ENCODE data around the gene IGSF21. TPM values are rescaled to one million over a fixed set of nuclear protein-coding genes. Genes with fewer than 3 reads are reported as not detected.

IGSF21 gene
- total and polyA plus RNA-seq, 2 of the 4 experiments (the other 2 are of a cell fraction) = not detected

- TF ChIP-seq RFX5 (IDR thresholded peaks at IDR 0.05; ENCODE audit: low read depth, low read length) (no peak), RAD21 (IDR thresholded peaks at IDR 0.05; ENCODE audit: low read length) (no peak), NFE2L2 (IDR thresholded peaks at IDR 0.05; ENCODE audit: low read depth, low read length) (no peak), POLR2A (IDR thresholded peaks at IDR 0.05; ENCODE audit: low read depth, low read length) (no peak)
Measured at GRCh38 chr1:18257778-18258177, 150.2 kb downstream of the IGSF21 start (continued).

- Histone ChIP-seq H2AK9ac (replicated peaks; ENCODE audit: low read depth, low read length, poor library complexity) (no peak overlapping the region), H2BK5ac (ENCODE audit: low read depth, low read length, poor library complexity, severe bottlenecking) (no peak overlapping the region), H2BK20ac (ENCODE audit: low read depth, low read length) (no peak overlapping the region), H4K5ac (ENCODE audit: low read depth, low read length) (no peak overlapping the region), H3K79me1 (ENCODE audit: low read depth in 1 of 2, low read length in 2 of 2) (no peaks in the 10 kb centered on the region), H3K4ac (ENCODE audit: low read depth, low read length) (no peak overlapping the region), H3K27ac (ENCODE audit: insufficient read depth, low read length) (no peak overlapping the region), H3K56ac (ENCODE audit: extremely low read depth, insufficient read depth, low read length) (no peak overlapping the region), H3K9me1 (ENCODE audit: insufficient read depth, low read length) (no peaks in the 10 kb centered on the region), H3K14ac (replicated peaks; ENCODE audit: low read depth, low read length) (no peak overlapping the region), H2BK15ac (ENCODE audit: low read depth, low read length) (no peak overlapping the region), H2BK120ac (ENCODE audit: low read depth, low read length) (no peak overlapping the region), H2AK5ac (ENCODE audit: low read depth, low read length) (no peak overlapping the region), H4K20me1 (ENCODE audit: insufficient read depth, low read length) (no peaks in the 10 kb centered on the region), H2AFZ (replicated peaks; ENCODE audit: low read length, poor library complexity) (no peak overlapping the region), H3K18ac (ENCODE audit: low read depth, low read length) (no peak overlapping the region), H3K4me2 (ENCODE audit: low read depth, low read length) (no peak overlapping the region), H3K27me3 (ENCODE audit: control insufficient read depth, insufficient read depth, low read length) (no peaks in the 10 kb centered on the region), H3K23ac (ENCODE audit: low read depth, low read length) (no peak overlapping the region), H3K9me3 (ENCODE audit: control insufficient read depth, insufficient read depth, low read length) (peaks cover 25% of the 10 kb centered on the region), H4K91ac (ENCODE audit: insufficient read depth, low read depth, low read length) (no peak overlapping the region), H3K4me3 (ENCODE audit: insufficient read depth, low read depth, low read length) (no peak overlapping the region), H3K36me3 (ENCODE audit: control insufficient read depth, insufficient read depth, low read length) (no peaks in the 10 kb centered on the region), H3K9ac (ENCODE audit: low read depth, low read length) (no peak overlapping the region), H4K8ac (ENCODE audit: low read depth in 2 of 2, low read length in 2 of 2) (no peak overlapping the region), H3K4me1 (ENCODE audit: control insufficient read depth, insufficient read depth, low read length) (no peaks in the 10 kb centered on the region)
- no peak for ATAC-seq (ENCODE audit: low read depth)
- BruUV-seq (replicated peaks) = no TSS peak
- TF ChIP-seq CEBPB (IDR thresholded peaks at IDR 0.05; ENCODE audit: low read depth, low read length) (no peak), ELK1 (IDR thresholded peaks at IDR 0.05; ENCODE audit: borderline replicate concordance, low read depth, low read length) (no peak), MXI1 (IDR thresholded peaks at IDR 0.05; ENCODE audit: borderline replicate concordance, low read depth, low read length) (no peak), USF2 (IDR thresholded peaks at IDR 0.05; ENCODE audit: low read depth, low read length) (no peak), CHD1 (IDR thresholded peaks at IDR 0.05; ENCODE audit: low read depth, low read length) (no peak), RFX5 (IDR thresholded peaks at IDR 0.05; ENCODE audit: low read depth, low read length) (no peak), MAZ (IDR thresholded peaks at IDR 0.05; ENCODE audit: borderline replicate concordance, low read depth, low read length) (no peak), CTCF (conservative IDR thresholded peaks at IDR 0.05; ENCODE audit: low read depth, low read length) (no peak), SMC3 (IDR thresholded peaks at IDR 0.05; ENCODE audit: low read depth, low read length) (no peak), BHLHE40 (IDR thresholded peaks at IDR 0.05; ENCODE audit: low read depth, low read length) (no peak), MAFK (IDR thresholded peaks at IDR 0.05; ENCODE audit: low read depth, low read length) (no peak), NFE2L2 (IDR thresholded peaks at IDR 0.05; ENCODE audit: low read depth, low read length) (no peak)
- ChIA-PET CTCF (no interaction called here), POLR2A (ENCODE audit: unreplicated experiment) (no interaction called here)
- intact Hi-C loops (cut with micrococcal nuclease) (no loop called here), dilution Hi-C loops (cut with HindIII; ENCODE audit: low sequenced_read_pairs, unreplicated experiment) (no loop called here), in situ Hi-C loops (cut with MboI; ENCODE audit: low sequenced_read_pairs) (no loop called here)
- no peak for DNase-seq
- WGBS, 2 experiments (ENCODE audit: extremely low coverage in 2 of 2, insufficient read length in 1 of 2) = no CpG with 5 or more reads among the region's 4 CpGs
Measured at GRCh38 chr1:18261891-18262290, 154.3 kb downstream of the IGSF21 start.

Measured in IMR-90 (cell line).